ENCODE data around the gene CELF4.

CELF4 gene

GRCh38 chr18:37246779-37247340, 318.7 kb downstream of the CELF4 start:
- no peak for DNase-seq

- no peak for DNase-seq
Observed at GRCh38 chr18:37244618-37245017, 321.0 kb downstream of the CELF4 start.

GRCh38 chr18:37243741-37244140, 321.9 kb downstream of the CELF4 start:
- DNase-seq: no peak

- DNase-seq: no peak
Observed at GRCh38 chr18:37242826-37243560, 322.6 kb downstream of the CELF4 start.

- no peak for DNase-seq
Observed at GRCh38 chr18:37242091-37242490, 323.5 kb downstream of the CELF4 start.

GRCh38 chr18:37238282-37239108, 327.1 kb downstream of the CELF4 start:
- no peak for DNase-seq

- DNase-seq: no peak
Observed at GRCh38 chr18:37235583-37235982, 330.0 kb downstream of the CELF4 start.

GRCh38 chr18:37231251-37231650, 334.3 kb downstream of the CELF4 start:
- no peak for DNase-seq

- no peak for DNase-seq
Observed at GRCh38 chr18:37230768-37231167, 334.8 kb downstream of the CELF4 start.

- DNase-seq: no peak
Observed at GRCh38 chr18:37225279-37225678, 340.3 kb downstream of the CELF4 start.

GRCh38 chr18:37222999-37223378, 342.6 kb downstream of the CELF4 start:
- DNase-seq: no peak

- DNase-seq: no peak
Observed at GRCh38 chr18:37222354-37222998, 343.1 kb downstream of the CELF4 start.

- DNase-seq: no peak
Observed at GRCh38 chr18:37219257-37219656, 346.3 kb downstream of the CELF4 start.

- no peak for DNase-seq
Observed at GRCh38 chr18:37218022-37218590, 347.5 kb downstream of the CELF4 start.

GRCh38 chr18:37210781-37211180, 354.8 kb downstream of the CELF4 start:
- DNase-seq: no peak

GRCh38 chr18:37207343-37207742, 358.3 kb downstream of the CELF4 start:
- no peak for DNase-seq

GRCh38 chr18:37199741-37200140, 365.9 kb downstream of the CELF4 start:
- no peak for DNase-seq

Measured in NCI-H748 treated with DMSO at 0.1 percent for 48 hours (cell line).